Panc1 (cell line): ENCODE data around the gene CYRIA. TPM values are rescaled to one million over a fixed set of nuclear protein-coding genes. Genes with fewer than 3 reads are reported as not detected.

ENCODE experiments used
- ATAC-seq: fragments of 200-7000 bp; cut with Tn5 transposase; 2 replicates; pipeline ENCODE4 v1.9.1; 2020; ENCODE audit warnings: mild to moderate bottlenecking, moderate library complexity
- BruUV-seq: library from RNA; stranded (reverse); fragments of 400-500 nt; replicated peaks from 2 replicates; lab custom pipeline; 2021; lab: Mats Ljungman, UMichigan
- CTCF ChIA-PET: fragments of 300-600 bp; sonication (Branson Sonifier 250); formaldehyde crosslinking; loops from one replicate; lab custom pipeline; 2022; ENCODE audit warnings: antibody characterized with exemption; lab: Charles Lee
- POLR2A ChIA-PET: fragments of 300-600 bp; sonication (Branson Sonifier 250); formaldehyde crosslinking; loops from one replicate; lab custom pipeline; 2022; ENCODE audit warnings: antibody characterized with exemption; lab: Charles Lee
- DNase-seq: peaks from one replicate; pipeline ENCODE4 v3.0.0-alpha.2; 2010; ENCODE audit warnings: low read depth, low spot score
- H3K27ac ChIP-seq: 2 replicates; pipeline ENCODE4 v1.5.1; 2011; ENCODE audit warnings: mild to moderate bottlenecking, low read length, inconsistent platforms
- H3K27me3 ChIP-seq: fragments of 200-500 bp; sonication (Bioruptor generic); 2 replicates; pipeline ENCODE4 v1.6.0; 2014; ENCODE audit warnings: low read length, inconsistent platforms; ENCODE audit not compliant: control insufficient read depth, insufficient read depth
- H3K36me3 ChIP-seq: fragments of 200-500 bp; sonication (Bioruptor generic); 2 replicates; pipeline ENCODE4 v1.5.1; 2014; ENCODE audit warnings: inconsistent platforms, mild to moderate bottlenecking, low read length, moderate library complexity; ENCODE audit not compliant: control insufficient read depth, insufficient read depth
- H3K4me1 ChIP-seq: 2 replicates; pipeline ENCODE4 v1.5.1; 2011; ENCODE audit warnings: inconsistent platforms, mild to moderate bottlenecking, low read length, moderate library complexity; ENCODE audit not compliant: control insufficient read depth, insufficient read depth
- H3K4me3 ChIP-seq, 2 experiments: 2 replicates each; pipeline ENCODE4 v1.5.1; 2011 to 2012; ENCODE audit warnings: low read depth in 2 of 2, low read length in 2 of 2, mild to moderate bottlenecking in 2 of 2, inconsistent platforms in 1 of 2, moderate library complexity in 1 of 2
- H3K9me3 ChIP-seq: fragments of 200-500 bp; sonication (Bioruptor generic); 2 replicates; pipeline ENCODE4 v1.5.1; 2014; ENCODE audit warnings: low read depth, mild to moderate bottlenecking, inconsistent platforms, low read length, moderate library complexity; ENCODE audit not compliant: control insufficient read depth, insufficient read depth
- POLR2AphosphoS5 ChIP-seq: IDR thresholded peaks from 2 replicates; pipeline ENCODE4 v1.6.1; 2012; ENCODE audit warnings: mild to moderate bottlenecking, low read depth, low read length, moderate library complexity
- SIN3A ChIP-seq: IDR thresholded peaks from 2 replicates; pipeline ENCODE4 v1.6.1; 2012; ENCODE audit warnings: low read depth, mild to moderate bottlenecking, low read length, moderate library complexity, borderline replicate concordance; ENCODE audit not compliant: insufficient read depth
- TCF7L2 ChIP-seq: IDR thresholded peaks from 2 replicates; pipeline ENCODE4 v1.6.1; 2011; ENCODE audit warnings: mild to moderate bottlenecking, low read depth, low read length, inconsistent platforms
- in situ Hi-C: cut with HindIII; loops from 2 replicates; pipeline ENCODE4 v1.10.0; 2016; ENCODE audit warnings: low sequenced_read_pairs, low pct_unique_long_range_greater_than_20kb
- intact Hi-C: fragments of 100-400 bp; cut with micrococcal nuclease; formaldehyde crosslinking; loops from one replicate; pipeline ENCODE4 v1.10.0; 2022; ENCODE audit not compliant: unreplicated experiment
- total RNA-seq: library from RNA; stranded (reverse); gene quantifications from one replicate; pipeline ENCODE4 v1.2.1, GENCODE V29; 2021; ENCODE audit not compliant: unreplicated experiment
- TF ChIP-seq, protein P1 (sequence below): fragments of 450-650 bp; IDR thresholded peaks from 2 replicates; pipeline ENCODE4 v1.5.1; 2017; ENCODE audit warnings: mild to moderate bottlenecking
- TF ChIP-seq, protein P2 (sequence below), 2 experiments: IDR thresholded peaks; 2 replicates each; pipeline ENCODE4 v1.6.1; 2011 to 2012; ENCODE audit warnings: low read depth in 2 of 2, control low read depth in 1 of 2, low read length in 1 of 2, mild to moderate bottlenecking in 1 of 2, moderate library complexity in 1 of 2; ENCODE audit not compliant: insufficient read depth in 1 of 2

CYRIA gene
- total RNA-seq, 1 experiment from 2014 or later: 0.13 TPM

DNA sequence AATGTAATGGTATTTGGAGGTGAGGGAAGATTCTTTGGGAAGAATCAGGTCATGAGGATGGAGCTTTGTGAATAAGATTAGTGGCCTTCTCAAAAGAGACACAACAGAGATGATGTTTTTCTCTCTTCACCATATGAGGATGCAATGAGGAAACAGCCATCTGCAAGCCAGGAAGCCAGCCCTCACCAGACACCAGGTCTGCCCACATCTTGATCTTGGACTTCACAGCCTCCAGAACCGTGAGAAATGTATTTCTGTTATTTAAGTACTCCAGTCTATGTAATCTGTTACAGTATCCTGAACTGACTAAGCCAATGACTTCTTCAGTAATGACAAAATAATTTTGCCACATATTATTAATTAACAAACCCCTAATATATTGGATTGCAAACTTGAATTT lies 28.3 kb downstream of the CYRIA start:
- DNase-seq: no peak
- in situ Hi-C loops (no loop called here), intact Hi-C loops (no loop called here)
- TF ChIP-seq, protein P1, sequence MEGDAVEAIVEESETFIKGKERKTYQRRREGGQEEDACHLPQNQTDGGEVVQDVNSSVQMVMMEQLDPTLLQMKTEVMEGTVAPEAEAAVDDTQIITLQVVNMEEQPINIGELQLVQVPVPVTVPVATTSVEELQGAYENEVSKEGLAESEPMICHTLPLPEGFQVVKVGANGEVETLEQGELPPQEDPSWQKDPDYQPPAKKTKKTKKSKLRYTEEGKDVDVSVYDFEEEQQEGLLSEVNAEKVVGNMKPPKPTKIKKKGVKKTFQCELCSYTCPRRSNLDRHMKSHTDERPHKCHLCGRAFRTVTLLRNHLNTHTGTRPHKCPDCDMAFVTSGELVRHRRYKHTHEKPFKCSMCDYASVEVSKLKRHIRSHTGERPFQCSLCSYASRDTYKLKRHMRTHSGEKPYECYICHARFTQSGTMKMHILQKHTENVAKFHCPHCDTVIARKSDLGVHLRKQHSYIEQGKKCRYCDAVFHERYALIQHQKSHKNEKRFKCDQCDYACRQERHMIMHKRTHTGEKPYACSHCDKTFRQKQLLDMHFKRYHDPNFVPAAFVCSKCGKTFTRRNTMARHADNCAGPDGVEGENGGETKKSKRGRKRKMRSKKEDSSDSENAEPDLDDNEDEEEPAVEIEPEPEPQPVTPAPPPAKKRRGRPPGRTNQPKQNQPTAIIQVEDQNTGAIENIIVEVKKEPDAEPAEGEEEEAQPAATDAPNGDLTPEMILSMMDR: no peak
- H3K4me1 ChIP-seq: no peaks in the 10 kb centered on the region
- ChIA-PET POLR2A (no interaction called here), CTCF (no interaction called here)
- ATAC-seq: no peak
- no peak overlapping the region for H3K27ac ChIP-seq
- H3K4me3 ChIP-seq: no peak overlapping the region
- H3K9me3 ChIP-seq: no peaks in the 10 kb centered on the region
- no TSS peak for BruUV-seq
- H3K27me3 ChIP-seq: no peaks in the 10 kb centered on the region
- H3K36me3 ChIP-seq: no peaks in the 10 kb centered on the region

DNA sequence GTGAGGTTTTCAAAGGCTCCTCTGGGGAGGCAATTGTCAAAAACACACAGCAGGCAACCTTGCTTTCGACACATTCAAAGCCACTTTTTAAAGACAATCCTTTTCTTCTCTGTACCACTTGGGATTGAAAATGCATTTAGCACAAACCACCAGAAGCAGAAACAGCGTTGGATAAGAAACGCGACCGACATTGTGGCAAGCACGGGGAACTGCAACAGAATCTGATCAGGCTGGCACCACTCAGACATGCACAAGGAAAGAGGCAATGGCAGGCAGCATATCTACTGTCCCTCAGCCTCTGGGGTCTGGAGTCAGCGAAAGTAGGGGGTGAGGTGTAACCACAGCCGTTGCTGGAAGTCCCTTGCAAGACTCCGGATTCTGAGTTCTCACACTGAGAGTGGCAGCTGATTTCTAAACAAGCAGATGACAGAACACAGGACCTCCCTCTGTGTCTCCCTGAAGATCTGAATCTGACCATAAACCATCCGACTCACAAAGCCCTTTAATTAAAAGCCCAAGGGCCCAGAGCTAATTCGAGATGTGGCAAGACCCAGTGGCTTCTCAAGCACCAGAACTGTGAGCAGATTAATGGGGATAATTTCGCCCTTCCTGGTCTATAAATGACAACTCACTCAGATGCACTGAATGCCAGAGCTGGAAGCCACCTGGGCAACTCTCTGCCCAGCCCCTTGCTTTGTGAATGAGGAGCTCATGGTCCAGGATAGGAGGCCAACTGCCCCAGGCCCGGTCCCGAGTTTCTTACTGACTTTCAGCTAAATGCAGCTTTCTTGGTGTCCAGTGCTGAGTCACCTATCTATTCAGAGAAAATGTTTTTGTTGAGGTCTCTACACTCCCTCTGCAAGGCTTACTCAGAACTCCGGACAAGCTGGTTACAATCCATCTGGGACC lies 29.6 kb downstream of the CYRIA start:
- no peak overlapping the region for H3K27ac ChIP-seq
- ATAC-seq: peak; percentile 74

More for the DNA sequence above, 29.6 kb downstream of the CYRIA start:
- intact Hi-C loops (no loop called here), in situ Hi-C loops (no loop called here)
- CTCF ChIA-PET: no interaction called here
- no peak for TF ChIP-seq SIN3A
- TF ChIP-seq, protein P1: no peak
- no peak for TF ChIP-seq TCF7L2
- TF ChIP-seq, protein P2, sequence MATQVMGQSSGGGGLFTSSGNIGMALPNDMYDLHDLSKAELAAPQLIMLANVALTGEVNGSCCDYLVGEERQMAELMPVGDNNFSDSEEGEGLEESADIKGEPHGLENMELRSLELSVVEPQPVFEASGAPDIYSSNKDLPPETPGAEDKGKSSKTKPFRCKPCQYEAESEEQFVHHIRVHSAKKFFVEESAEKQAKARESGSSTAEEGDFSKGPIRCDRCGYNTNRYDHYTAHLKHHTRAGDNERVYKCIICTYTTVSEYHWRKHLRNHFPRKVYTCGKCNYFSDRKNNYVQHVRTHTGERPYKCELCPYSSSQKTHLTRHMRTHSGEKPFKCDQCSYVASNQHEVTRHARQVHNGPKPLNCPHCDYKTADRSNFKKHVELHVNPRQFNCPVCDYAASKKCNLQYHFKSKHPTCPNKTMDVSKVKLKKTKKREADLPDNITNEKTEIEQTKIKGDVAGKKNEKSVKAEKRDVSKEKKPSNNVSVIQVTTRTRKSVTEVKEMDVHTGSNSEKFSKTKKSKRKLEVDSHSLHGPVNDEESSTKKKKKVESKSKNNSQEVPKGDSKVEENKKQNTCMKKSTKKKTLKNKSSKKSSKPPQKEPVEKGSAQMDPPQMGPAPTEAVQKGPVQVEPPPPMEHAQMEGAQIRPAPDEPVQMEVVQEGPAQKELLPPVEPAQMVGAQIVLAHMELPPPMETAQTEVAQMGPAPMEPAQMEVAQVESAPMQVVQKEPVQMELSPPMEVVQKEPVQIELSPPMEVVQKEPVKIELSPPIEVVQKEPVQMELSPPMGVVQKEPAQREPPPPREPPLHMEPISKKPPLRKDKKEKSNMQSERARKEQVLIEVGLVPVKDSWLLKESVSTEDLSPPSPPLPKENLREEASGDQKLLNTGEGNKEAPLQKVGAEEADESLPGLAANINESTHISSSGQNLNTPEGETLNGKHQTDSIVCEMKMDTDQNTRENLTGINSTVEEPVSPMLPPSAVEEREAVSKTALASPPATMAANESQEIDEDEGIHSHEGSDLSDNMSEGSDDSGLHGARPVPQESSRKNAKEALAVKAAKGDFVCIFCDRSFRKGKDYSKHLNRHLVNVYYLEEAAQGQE (IDR thresholded peaks at IDR 0.05; ENCODE audit: insufficient read depth in 1 of 2, low read depth in 2 of 2, low read length in 1 of 2): no peak
- TF ChIP-seq POLR2AphosphoS5: no peak
- no peak overlapping the region for H3K4me3 ChIP-seq
- H3K27me3 ChIP-seq: no peaks in the 10 kb centered on the region
- POLR2A ChIA-PET: no interaction called here
- BruUV-seq: no TSS peak
- H3K9me3 ChIP-seq: no peaks in the 10 kb centered on the region
- no peaks in the 10 kb centered on the region for H3K36me3 ChIP-seq
- no peak for DNase-seq
- H3K4me1 ChIP-seq: no peaks in the 10 kb centered on the region
